Lung (tissue), 12 donors: Measurements from ENCODE around the gene ABCC5. TPM values are rescaled to one million over a fixed set of nuclear protein-coding genes. Genes with fewer than 3 reads are reported as not detected.

Experiments used
- ATAC-seq: fragments of 200-7000 bp; cut with Tn5 transposase; one replicate; pipeline ENCODE4 v1.9.1; 2020; ENCODE audit warnings: moderate number of reproducible peaks; ENCODE audit not compliant: insufficient read depth, low FRiP score
- DNase-seq, 3 donors: peaks; one replicate each; pipeline ENCODE4 v3.0.0-alpha.2; 2013 to 2017
- H3K27ac ChIP-seq, 2 donors: one replicate each; pipeline ENCODE4 v1.5.1; 2013; ENCODE audit warnings: mild to moderate bottlenecking in 2 of 2, moderate library complexity in 2 of 2, control low read depth in 1 of 2, inconsistent platforms in 1 of 2, low read depth in 1 of 2, low read length in 1 of 2
- H3K27me3 ChIP-seq, 3 donors: one replicate each; pipeline ENCODE4 v1.5.1; 2013; ENCODE audit warnings: low read length in 2 of 3; ENCODE audit not compliant: control insufficient read depth in 3 of 3, insufficient read depth in 3 of 3
- H3K36me3 ChIP-seq, 4 donors: one replicate each; pipeline ENCODE4 v1.5.1; 2013; ENCODE audit warnings: low read length in 4 of 4, mild to moderate bottlenecking in 1 of 4, moderate library complexity in 1 of 4; ENCODE audit not compliant: control insufficient read depth in 4 of 4, insufficient read depth in 4 of 4
- H3K4me1 ChIP-seq, 5 donors: one replicate each; pipeline ENCODE4 v1.5.1; 2013; ENCODE audit warnings: low read length in 5 of 5, mild to moderate bottlenecking in 2 of 5, moderate library complexity in 1 of 5; ENCODE audit not compliant: control insufficient read depth in 5 of 5, insufficient read depth in 5 of 5
- H3K4me3 ChIP-seq: one replicate; pipeline ENCODE4 v1.5.1; 2013; ENCODE audit warnings: mild to moderate bottlenecking, control low read depth, moderate library complexity
- H3K9ac ChIP-seq, 2 donors: one replicate each; pipeline ENCODE4 v1.5.1; 2013; ENCODE audit warnings: low read length in 2 of 2, control low read depth in 1 of 2; ENCODE audit not compliant: insufficient read depth in 1 of 2
- H3K9me3 ChIP-seq, 4 donors: one replicate each; pipeline ENCODE4 v1.5.1; 2013; ENCODE audit warnings: low read length in 3 of 4, mild to moderate bottlenecking in 1 of 4, moderate library complexity in 1 of 4; ENCODE audit not compliant: control insufficient read depth in 4 of 4, insufficient read depth in 3 of 4
- CTCF ChIP-seq: IDR thresholded peaks from 2 replicates; pipeline ENCODE4 v1.5.1; 2012; ENCODE audit warnings: mild to moderate bottlenecking; ENCODE audit errors: control extremely low read depth, extremely low read depth
- WGBS, 2 donors: extraction: QIAGEN DNeasy Blood & Tissue Kit; methylation state at CpG; one replicate each; pipeline ENCODE4 v1.1.7; 2013; 5-methylcytosine and 5-hydroxymethylcytosine counted together
- polyA plus RNA-seq, 2 donors: library from polyadenylated mRNA; stranded (reverse); fragments of 200-250 nt; gene quantifications; one replicate each; pipeline ENCODE4 v1.2.1, GENCODE V29; 2013
- total RNA-seq, 2 donors: library from RNA; depleted of rRNA in 1 of 2; stranded (reverse); fragments of >200 nt in 1 of 2; gene quantifications; one replicate each; pipeline ENCODE4 v1.2.1, GENCODE V29; 2014 to 2021
- donor health status: control.
- donor health status: control.
- donor health status: Bipolar disorder and iron deficiency.
- donor health status: healthy.
- donor health status: DM: yes; HTN: yes; CAD: no.

ABCC5 gene
- total and polyA plus RNA-seq, 4 donors, result 12.1 to 78.1 (median 21.0) TPM

GRCh38 chr3:183927059-183927458 lies 90.6 kb downstream of the ABCC5 start:
- ATAC-seq (no peak), DNase-seq (no peak)
- no peaks in the 10 kb centered on the region for H3K9me3 ChIP-seq
- no peak overlapping the region for H3K27ac ChIP-seq
- H3K27me3 ChIP-seq, result no peaks in the 10 kb centered on the region
- no peak for TF ChIP-seq CTCF
- no peak overlapping the region for H3K4me3 ChIP-seq
- no peaks in the 10 kb centered on the region for H3K4me1 ChIP-seq
- H3K9ac ChIP-seq, result no peak overlapping the region
- H3K36me3 ChIP-seq, result peaks cover 5 to 22% (median 15%) of the 10 kb centered on the region in 4 donors
- 97 to 98% methylated on average over 3 of the region's 3 CpGs for WGBS, 2 donors

- no peak for DNase-seq
- 96 to 98% methylated on average over 7 of the region's 7 CpGs for WGBS, 2 donors
- H3K27me3 ChIP-seq, result no peaks in the 10 kb centered on the region
- peaks cover 9 to 31% (median 18%) of the 10 kb centered on the region in 4 donors for H3K36me3 ChIP-seq
- no peak overlapping the region for H3K9ac ChIP-seq
- H3K9me3 ChIP-seq, result no peaks in the 10 kb centered on the region
- no peaks in the 10 kb centered on the region for H3K4me1 ChIP-seq
- ATAC-seq, result no peak
- no peak overlapping the region for H3K27ac ChIP-seq
- H3K4me3 ChIP-seq, result no peak overlapping the region
- TF ChIP-seq CTCF, result no peak
Measured at GRCh38 chr3:183924956-183925355, 92.7 kb downstream of the ABCC5 start.

GRCh38 chr3:183924543-183924942 lies 93.1 kb downstream of the ABCC5 start:
- Histone ChIP-seq H3K9ac (no peak overlapping the region), H3K4me3 (no peak overlapping the region), H3K4me1 (no peaks in the 10 kb centered on the region), H3K9me3 (no peaks in the 10 kb centered on the region), H3K27ac (no peak overlapping the region), H3K27me3 (no peaks in the 10 kb centered on the region), H3K36me3 (peaks cover 11 to 31% (median 19%) of the 10 kb centered on the region in 4 donors)
- no peak for ATAC-seq
- 95 to 98% methylated on average over 3 of the region's 3 CpGs for WGBS, 2 donors
- DNase-seq, result no peak
- no peak for TF ChIP-seq CTCF

- 86 to 95% methylated on average over 4 of the region's 4 CpGs for WGBS, 2 donors
- ATAC-seq (no peak), DNase-seq (no peak)
- TF ChIP-seq CTCF, result no peak
- Histone ChIP-seq H3K9ac (no peak overlapping the region), H3K27ac (no peak overlapping the region), H3K4me1 (no peaks in the 10 kb centered on the region), H3K9me3 (no peaks in the 10 kb centered on the region), H3K27me3 (no peaks in the 10 kb centered on the region), H3K4me3 (no peak overlapping the region), H3K36me3 (peaks cover 11 to 24% (median 17%) of the 10 kb centered on the region in 4 donors)
Measured at GRCh38 chr3:183922421-183922820, 95.3 kb downstream of the ABCC5 start.
